Measurements from ENCODE around the gene PLXND1. TPM values are rescaled to one million over a fixed set of nuclear protein-coding genes. Genes with fewer than 3 reads are reported as not detected.
A peak's percentile ranks its signal among the peaks of the same experiment; 100 is the strongest.

Gene PLXND1
- total and polyA plus RNA-seq, 9 donors = 91.2 to 175 (median 141) TPM

GRCh38 chr3:129596194-129597086, 10.0 kb downstream of the PLXND1 start:
- H3K27ac ChIP-seq (ENCODE audit: low read length) = peak overlapping the region; percentile 92
- DNase-seq = peak; percentile 96
- peaks cover under 1% of the 10 kb centered on the region for H3K36me3 ChIP-seq (ENCODE audit: control insufficient read depth, insufficient read depth, low read length)
- peaks cover 92% of the 10 kb centered on the region for H3K4me1 ChIP-seq (ENCODE audit: control insufficient read depth, insufficient read depth, low read length)
- no peaks in the 10 kb centered on the region for H3K9me3 ChIP-seq (replicated peaks; ENCODE audit: control insufficient read depth, low read depth, low read length)
- H3K4me3 ChIP-seq (ENCODE audit: low read length) = peak overlapping the region; percentile 10
- no peaks in the 10 kb centered on the region for H3K27me3 ChIP-seq (ENCODE audit: control insufficient read depth, insufficient read depth, low read length)
- 18% methylated on average over 25 of the region's 27 CpGs for WGBS (ENCODE audit: insufficient coverage)

GRCh38 chr3:129595544-129596193, 10.8 kb downstream of the PLXND1 start:
- Histone ChIP-seq H3K9me3 (replicated peaks; ENCODE audit: control insufficient read depth, low read depth, low read length) (no peaks in the 10 kb centered on the region), H3K4me1 (ENCODE audit: control insufficient read depth, insufficient read depth, low read length) (peaks cover 91% of the 10 kb centered on the region), H3K27me3 (ENCODE audit: control insufficient read depth, insufficient read depth, low read length) (no peaks in the 10 kb centered on the region), H3K4me3 (ENCODE audit: low read length) (no peak overlapping the region), H3K27ac (ENCODE audit: low read length) (peak overlapping the region; percentile 92), H3K36me3 (ENCODE audit: control insufficient read depth, insufficient read depth, low read length) (no peaks in the 10 kb centered on the region)
- no peak for DNase-seq
- 49% methylated on average over 8 of the region's 10 CpGs for WGBS (ENCODE audit: insufficient coverage)

GRCh38 chr3:129594907-129595390, 11.5 kb downstream of the PLXND1 start:
- no peak overlapping the region for H3K4me3 ChIP-seq (ENCODE audit: low read length)
- no peaks in the 10 kb centered on the region for H3K27me3 ChIP-seq (ENCODE audit: control insufficient read depth, insufficient read depth, low read length)
- peak overlapping the region; percentile 92 for H3K27ac ChIP-seq (ENCODE audit: low read length)
- H3K36me3 ChIP-seq (ENCODE audit: control insufficient read depth, insufficient read depth, low read length) = no peaks in the 10 kb centered on the region
- no peaks in the 10 kb centered on the region for H3K9me3 ChIP-seq (replicated peaks; ENCODE audit: control insufficient read depth, low read depth, low read length)
- 74% methylated on average over 6 of the region's 6 CpGs for WGBS (ENCODE audit: insufficient coverage)
- H3K4me1 ChIP-seq (ENCODE audit: control insufficient read depth, insufficient read depth, low read length) = peaks cover 90% of the 10 kb centered on the region
- DNase-seq = no peak

- Histone ChIP-seq H3K4me3 (ENCODE audit: low read length) (no peak overlapping the region), H3K27ac (ENCODE audit: low read length) (peak overlapping the region; percentile 92)
- peak; percentile 78 for DNase-seq
Observed at GRCh38 chr3:129594409-129594808, 12.1 kb downstream of the PLXND1 start.

GRCh38 chr3:129593595-129594339, 12.7 kb downstream of the PLXND1 start:
- DNase-seq = peak; percentile 47
- no peaks in the 10 kb centered on the region for H3K27me3 ChIP-seq (ENCODE audit: control insufficient read depth, insufficient read depth, low read length)
- H3K4me3 ChIP-seq (ENCODE audit: low read length) = no peak overlapping the region
- H3K27ac ChIP-seq (ENCODE audit: low read length) = peak overlapping the region; percentile 92
- peaks cover 81% of the 10 kb centered on the region for H3K4me1 ChIP-seq (ENCODE audit: control insufficient read depth, insufficient read depth, low read length)
- WGBS (ENCODE audit: insufficient coverage) = 69% methylated on average over 22 of the region's 22 CpGs
- H3K36me3 ChIP-seq (ENCODE audit: control insufficient read depth, insufficient read depth, low read length) = peaks cover 3% of the 10 kb centered on the region
- no peaks in the 10 kb centered on the region for H3K9me3 ChIP-seq (replicated peaks; ENCODE audit: control insufficient read depth, low read depth, low read length)

More at GRCh38 chr3:129594409-129594808, 12.1 kb downstream of the PLXND1 start:
- H3K9me3 ChIP-seq (replicated peaks; ENCODE audit: control insufficient read depth, low read depth, low read length) = no peaks in the 10 kb centered on the region
- WGBS (ENCODE audit: insufficient coverage) = 24% methylated on average over 2 of the region's 10 CpGs
- no peaks in the 10 kb centered on the region for H3K27me3 ChIP-seq (ENCODE audit: control insufficient read depth, insufficient read depth, low read length)
- H3K36me3 ChIP-seq (ENCODE audit: control insufficient read depth, insufficient read depth, low read length) = no peaks in the 10 kb centered on the region
- H3K4me1 ChIP-seq (ENCODE audit: control insufficient read depth, insufficient read depth, low read length) = peaks cover 88% of the 10 kb centered on the region

GRCh38 chr3:129593230-129593594, 13.3 kb downstream of the PLXND1 start:
- Histone ChIP-seq H3K36me3 (ENCODE audit: control insufficient read depth, insufficient read depth, low read length) (peaks cover 5% of the 10 kb centered on the region), H3K27me3 (ENCODE audit: control insufficient read depth, insufficient read depth, low read length) (no peaks in the 10 kb centered on the region), H3K9me3 (replicated peaks; ENCODE audit: control insufficient read depth, low read depth, low read length) (no peaks in the 10 kb centered on the region), H3K27ac (ENCODE audit: low read length) (peak overlapping the region; percentile 92), H3K4me1 (ENCODE audit: control insufficient read depth, insufficient read depth, low read length) (peaks cover 76% of the 10 kb centered on the region), H3K4me3 (ENCODE audit: low read length) (no peak overlapping the region)
- no peak for DNase-seq
- 64% methylated on average over 5 of the region's 8 CpGs for WGBS (ENCODE audit: insufficient coverage)

- Histone ChIP-seq H3K27ac (ENCODE audit: low read length) (peak overlapping the region; percentile 92), H3K36me3 (ENCODE audit: control insufficient read depth, insufficient read depth, low read length) (peaks cover 12% of the 10 kb centered on the region), H3K4me1 (ENCODE audit: control insufficient read depth, insufficient read depth, low read length) (peaks cover 70% of the 10 kb centered on the region), H3K9me3 (replicated peaks; ENCODE audit: control insufficient read depth, low read depth, low read length) (no peaks in the 10 kb centered on the region), H3K4me3 (ENCODE audit: low read length) (no peak overlapping the region), H3K27me3 (ENCODE audit: control insufficient read depth, insufficient read depth, low read length) (no peaks in the 10 kb centered on the region)
- peak; percentile 84 for DNase-seq
- WGBS (ENCODE audit: insufficient coverage) = 25% methylated on average over 12 of the region's 26 CpGs
Observed at GRCh38 chr3:129592381-129593131, 13.9 kb downstream of the PLXND1 start.

GRCh38 chr3:129591932-129592331, 14.5 kb downstream of the PLXND1 start:
- H3K27me3 ChIP-seq (ENCODE audit: control insufficient read depth, insufficient read depth, low read length) = no peaks in the 10 kb centered on the region
- peaks cover 14% of the 10 kb centered on the region for H3K36me3 ChIP-seq (ENCODE audit: control insufficient read depth, insufficient read depth, low read length)
- peak overlapping the region; percentile 92 for H3K27ac ChIP-seq (ENCODE audit: low read length)
- DNase-seq = no peak
- 31% methylated on average over 2 of the region's 8 CpGs for WGBS (ENCODE audit: insufficient coverage)
- no peak overlapping the region for H3K4me3 ChIP-seq (ENCODE audit: low read length)
- no peaks in the 10 kb centered on the region for H3K9me3 ChIP-seq (replicated peaks; ENCODE audit: control insufficient read depth, low read depth, low read length)
- peaks cover 69% of the 10 kb centered on the region for H3K4me1 ChIP-seq (ENCODE audit: control insufficient read depth, insufficient read depth, low read length)

GRCh38 chr3:129590215-129590614, 16.3 kb downstream of the PLXND1 start:
- peaks cover 30% of the 10 kb centered on the region for H3K36me3 ChIP-seq (ENCODE audit: control insufficient read depth, insufficient read depth, low read length)
- no peaks in the 10 kb centered on the region for H3K27me3 ChIP-seq (ENCODE audit: control insufficient read depth, insufficient read depth, low read length)
- WGBS (ENCODE audit: insufficient coverage) = 70% methylated on average over 5 of the region's 8 CpGs
- H3K9me3 ChIP-seq (replicated peaks; ENCODE audit: control insufficient read depth, low read depth, low read length) = no peaks in the 10 kb centered on the region
- no peak overlapping the region for H3K4me3 ChIP-seq (ENCODE audit: low read length)
- no peak for DNase-seq
- no peak overlapping the region for H3K27ac ChIP-seq (ENCODE audit: low read length)
- H3K4me1 ChIP-seq (ENCODE audit: control insufficient read depth, insufficient read depth, low read length) = peaks cover 52% of the 10 kb centered on the region

Data from muscle of leg (tissue), 11 donors.